Uterus (tissue), 4 donors: Measurements from ENCODE around the gene MICOS13. TPM values are rescaled to one million over a fixed set of nuclear protein-coding genes. Genes with fewer than 3 reads are reported as not detected.

Source experiments
- DNase-seq, 2 donors: peaks; one replicate each; pipeline ENCODE4 v3.0.0-alpha.2; 2019 to 2020
- H3K27ac ChIP-seq, 2 donors: fragments of 200-600 bp; sonication (generic); 1 replicate in 1 of 2; 2 replicates in 1 of 2; pipeline ENCODE4 v1.5.1; 2016 to 2018
- H3K27me3 ChIP-seq, 2 donors: fragments of 200-600 bp; sonication (generic); one replicate each; pipeline ENCODE4 v1.5.1; 2018 to 2019; ENCODE audit warnings: control low read depth in 1 of 2
- H3K36me3 ChIP-seq, 2 donors: fragments of 200-600 bp; sonication (generic); one replicate each; pipeline ENCODE4 v1.5.1; 2019; ENCODE audit warnings: control low read depth in 1 of 2
- H3K4me1 ChIP-seq, 2 donors: fragments of 200-600 bp; sonication (generic); one replicate each; pipeline ENCODE4 v1.5.1; 2018 to 2019; ENCODE audit warnings: control low read depth in 1 of 2
- H3K4me3 ChIP-seq, 2 donors: fragments of 200-600 bp; sonication (generic); 1 replicate in 1 of 2; 2 replicates in 1 of 2; pipeline ENCODE4 v1.5.1; 2018 to 2019; ENCODE audit warnings: mild to moderate bottlenecking in 1 of 2
- H3K9me3 ChIP-seq, 2 donors: fragments of 200-600 bp; sonication (generic); one replicate each; pipeline ENCODE4 v1.5.1; 2019; ENCODE audit warnings: control low read depth in 1 of 2
- CTCF ChIP-seq, 4 experiments: fragments of 200-600 bp in 2 of 4; fragments of 450-650 bp in 2 of 4; sonication (generic) in 2 of 4; IDR thresholded peaks; one replicate each; pipeline ENCODE4 v1.5.1; 2016 to 2019; ENCODE audit warnings: antibody characterized with exemption in 4 of 4, mild to moderate bottlenecking in 2 of 4, moderate library complexity in 1 of 4
- POLR2A ChIP-seq, 2 donors: fragments of 450-650 bp; IDR thresholded peaks; one replicate each; pipeline ENCODE4 v1.6.1; 2016; ENCODE audit warnings: antibody characterized with exemption in 2 of 2, mild to moderate bottlenecking in 1 of 2, moderate library complexity in 1 of 2
- intact Hi-C: fragments of 100-400 bp; cut with DNase I; formaldehyde crosslinking; loops from one replicate; pipeline ENCODE4 v1.15.1; 2023; ENCODE audit warnings: low total_unique reads
- total RNA-seq, 4 donors: library from RNA; depleted of rRNA in 3 of 4; stranded (reverse); fragments of >200 nt in 3 of 4; gene quantifications; one replicate each; pipeline versions ENCODE4 v1.1.0 to v1.2.4, GENCODE V29; 2014 to 2023
- donor health status: DM: yes; HTN: yes; CAD: no.

MICOS13 gene
- total RNA-seq, 4 donors from 2014 or later: 2.8 to 36.7 (median 21.1) TPM

DNA sequence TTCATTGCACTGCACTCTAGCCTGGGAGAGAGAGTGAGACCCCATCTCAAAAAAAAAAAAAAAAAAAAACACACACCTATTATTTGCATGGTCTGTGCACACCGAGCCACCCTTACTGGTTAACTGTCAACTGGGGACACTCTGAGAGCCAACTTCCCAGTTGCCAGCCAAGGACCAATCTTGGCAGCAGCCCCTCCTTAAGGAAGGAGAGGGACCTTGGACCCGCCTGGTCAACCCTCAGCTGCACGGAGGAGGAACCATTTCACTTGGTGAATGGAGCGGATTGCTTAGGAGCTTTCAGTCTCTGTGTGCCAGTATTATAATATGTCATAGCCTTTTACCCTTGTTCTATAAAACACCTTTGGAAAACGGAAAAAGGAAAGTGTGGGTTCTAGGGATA, 24.9 kb downstream of the MICOS13 start:
- TF ChIP-seq CTCF (IDR thresholded peaks at IDR 0.05) (no peak), POLR2A (IDR thresholded peaks at IDR 0.05) (no peak)
- Histone ChIP-seq H3K27ac (no peak overlapping the region), H3K4me1 (no peaks in the 10 kb centered on the region), H3K4me3 (no peak overlapping the region), H3K36me3 (peaks cover 0 to 2% of the 10 kb centered on the region in 2 donors), H3K9me3 (no peaks in the 10 kb centered on the region), H3K27me3 (no peaks in the 10 kb centered on the region)
- DNase-seq: no peak
- intact Hi-C loops: no loop called here

- peaks cover 0 to 2% of the 10 kb centered on the region in 2 donors for H3K36me3 ChIP-seq
- no peak for DNase-seq
- TF ChIP-seq POLR2A (IDR thresholded peaks at IDR 0.05) (no peak), CTCF (IDR thresholded peaks at IDR 0.05) (no peak)
- intact Hi-C loops: no loop called here
- H3K4me1 ChIP-seq: no peaks in the 10 kb centered on the region
- H3K9me3 ChIP-seq: no peaks in the 10 kb centered on the region
- H3K27me3 ChIP-seq: no peaks in the 10 kb centered on the region
- H3K27ac ChIP-seq: no peak overlapping the region
- H3K4me3 ChIP-seq: no peak overlapping the region
Observed at GRCh38 chr19:5654931-5655330, 25.4 kb downstream of the MICOS13 start.

- Histone ChIP-seq H3K4me1 (no peaks in the 10 kb centered on the region), H3K27ac (no peak overlapping the region), H3K36me3 (peaks cover 0 to 2% of the 10 kb centered on the region in 2 donors), H3K27me3 (no peaks in the 10 kb centered on the region), H3K4me3 (no peak overlapping the region), H3K9me3 (no peaks in the 10 kb centered on the region)
- no peak for DNase-seq
- TF ChIP-seq POLR2A (IDR thresholded peaks at IDR 0.05) (no peak), CTCF (IDR thresholded peaks at IDR 0.05) (no peak)
- intact Hi-C loops: no loop called here
Observed at GRCh38 chr19:5652261-5652660, 28.1 kb downstream of the MICOS13 start.

DNA sequence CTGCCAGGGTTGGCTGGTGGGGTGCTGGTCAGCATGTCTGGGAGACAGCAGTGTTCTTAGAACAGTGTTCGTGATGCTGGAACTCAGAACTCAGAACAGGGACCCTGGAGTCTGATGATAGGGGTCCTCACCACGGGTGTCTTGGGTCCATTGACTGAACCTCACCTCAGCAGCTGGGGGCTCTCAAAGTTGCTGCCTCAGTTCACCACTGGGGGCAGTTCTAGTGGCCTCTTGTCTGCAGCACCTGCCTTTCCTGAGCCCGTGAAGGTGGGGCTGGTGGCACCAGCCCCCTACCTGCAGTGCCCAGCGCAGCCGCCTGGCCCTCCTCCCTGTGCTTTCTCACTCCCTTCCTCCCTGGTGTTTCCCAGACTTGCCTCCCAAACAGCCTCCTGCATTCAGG, 29.0 kb downstream of the MICOS13 start:
- no peaks in the 10 kb centered on the region for H3K27me3 ChIP-seq
- DNase-seq: no peak
- H3K36me3 ChIP-seq: peaks cover 0 to 2% of the 10 kb centered on the region in 2 donors
- H3K27ac ChIP-seq: no peak overlapping the region
- H3K4me1 ChIP-seq: no peaks in the 10 kb centered on the region
- no peak overlapping the region for H3K4me3 ChIP-seq
- intact Hi-C loops: no loop called here
- H3K9me3 ChIP-seq: no peaks in the 10 kb centered on the region
- TF ChIP-seq POLR2A (IDR thresholded peaks at IDR 0.05): no peak
- TF ChIP-seq CTCF (IDR thresholded peaks at IDR 0.05): no peak

DNA sequence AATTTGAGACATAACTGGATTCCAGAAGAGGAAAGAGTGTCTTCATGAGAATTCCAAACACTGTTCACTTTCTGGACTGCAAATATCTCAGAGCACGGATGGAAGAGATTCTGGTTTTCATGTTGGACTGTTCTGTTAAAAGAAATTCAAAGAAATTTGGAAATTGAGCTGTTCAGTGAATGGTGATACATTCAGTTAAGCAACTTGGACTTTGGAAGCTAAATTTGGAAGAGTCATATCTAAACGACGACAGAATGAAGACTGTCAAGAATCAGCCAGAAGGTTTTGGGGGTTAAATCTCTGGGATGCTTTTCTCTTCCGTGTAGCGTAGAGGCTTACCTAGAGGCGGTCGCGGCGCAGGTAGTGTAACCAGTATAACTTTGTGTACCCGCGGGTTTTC, 31.9 kb downstream of the MICOS13 start:
- intact Hi-C loops: no loop called here
- TF ChIP-seq CTCF (IDR thresholded peaks at IDR 0.05) (no peak), POLR2A (IDR thresholded peaks at IDR 0.05) (no peak)
- Histone ChIP-seq H3K27ac (no peak overlapping the region), H3K4me1 (no peaks in the 10 kb centered on the region), H3K9me3 (no peaks in the 10 kb centered on the region), H3K27me3 (no peaks in the 10 kb centered on the region), H3K36me3 (peaks cover 0 to 2% of the 10 kb centered on the region in 2 donors), H3K4me3 (no peak overlapping the region)
- no peak for DNase-seq
